Brain microvascular endothelial cell (primary cell): Measurements from ENCODE around the gene ANO9.

Source experiments
- DNase-seq: peaks from one replicate; pipeline ENCODE4 v3.0.0-alpha.2; 2020
- H3K27ac ChIP-seq: fragments of 250-450 bp; sonication (Bioruptor Pico); 2 replicates; pipeline ENCODE4 v1.5.1; 2020; ENCODE audit warnings: mild to moderate bottlenecking, moderate library complexity
- H3K27me3 ChIP-seq: fragments of 250-450 bp; sonication (Bioruptor Pico); replicated peaks from 2 replicates; pipeline ENCODE4 v1.5.1; 2020; ENCODE audit warnings: mild to moderate bottlenecking
- H3K36me3 ChIP-seq: fragments of 250-450 bp; sonication (Bioruptor Pico); replicated peaks from 2 replicates; pipeline ENCODE4 v1.5.1; 2020; ENCODE audit warnings: mild to moderate bottlenecking
- H3K4me3 ChIP-seq: 2 replicates; pipeline ENCODE4 v1.5.1; 2011; ENCODE audit warnings: low read depth, mild to moderate bottlenecking, control low read depth, low read length, moderate library complexity
- in situ Hi-C: cut with HindIII; loops from 2 replicates; pipeline ENCODE4 v1.10.0; 2017; ENCODE audit warnings: low sequenced_read_pairs, low pct_ligation_motif_present
- TF ChIP-seq, protein P1 (sequence below): IDR thresholded peaks from 2 replicates; pipeline ENCODE4 v1.5.1; 2011; ENCODE audit warnings: low read depth, mild to moderate bottlenecking, moderate library complexity, low read length, control low read depth, inconsistent platforms; ENCODE audit errors: missing control alignments

Gene ANO9

DNA sequence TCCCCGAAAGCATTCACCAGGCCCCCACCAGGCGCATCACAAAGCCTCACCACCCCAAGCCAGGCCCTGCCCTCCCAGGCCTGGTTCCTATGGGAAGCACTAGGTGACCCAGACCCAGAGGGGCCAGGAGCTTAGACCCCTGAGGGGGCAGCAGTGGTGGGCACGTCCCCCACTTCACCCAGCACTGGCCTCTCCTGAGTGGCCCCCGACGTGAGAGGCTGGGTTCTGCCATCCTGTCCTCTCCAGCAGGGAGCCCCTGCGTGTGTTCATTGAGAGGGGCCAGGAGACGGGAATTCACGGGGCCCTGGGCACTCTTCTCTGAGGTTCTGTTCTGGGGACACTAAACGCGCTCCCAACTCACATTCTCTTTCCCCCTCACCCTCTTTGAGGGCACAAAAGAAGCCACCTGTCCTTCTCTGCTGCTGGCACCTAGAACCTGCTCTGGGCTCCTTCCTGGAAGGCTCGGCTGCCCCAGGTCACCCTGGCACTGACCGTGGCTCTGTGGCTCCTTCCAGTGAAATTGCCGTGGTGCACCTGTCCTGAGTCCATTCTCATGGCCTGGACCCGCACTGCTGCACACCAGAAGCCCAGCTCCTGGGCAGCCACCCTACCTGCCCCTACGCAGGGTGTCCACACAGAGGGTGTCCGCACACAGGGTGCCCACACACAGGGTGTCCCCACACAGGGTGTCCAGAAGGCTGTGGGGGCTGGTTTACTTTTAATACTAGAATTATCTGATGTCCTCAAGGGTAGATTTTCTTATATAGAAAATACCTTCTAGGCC is 20.5 kb upstream of the ANO9 start:
- DNase-seq = no peak
- TF ChIP-seq, protein P1, sequence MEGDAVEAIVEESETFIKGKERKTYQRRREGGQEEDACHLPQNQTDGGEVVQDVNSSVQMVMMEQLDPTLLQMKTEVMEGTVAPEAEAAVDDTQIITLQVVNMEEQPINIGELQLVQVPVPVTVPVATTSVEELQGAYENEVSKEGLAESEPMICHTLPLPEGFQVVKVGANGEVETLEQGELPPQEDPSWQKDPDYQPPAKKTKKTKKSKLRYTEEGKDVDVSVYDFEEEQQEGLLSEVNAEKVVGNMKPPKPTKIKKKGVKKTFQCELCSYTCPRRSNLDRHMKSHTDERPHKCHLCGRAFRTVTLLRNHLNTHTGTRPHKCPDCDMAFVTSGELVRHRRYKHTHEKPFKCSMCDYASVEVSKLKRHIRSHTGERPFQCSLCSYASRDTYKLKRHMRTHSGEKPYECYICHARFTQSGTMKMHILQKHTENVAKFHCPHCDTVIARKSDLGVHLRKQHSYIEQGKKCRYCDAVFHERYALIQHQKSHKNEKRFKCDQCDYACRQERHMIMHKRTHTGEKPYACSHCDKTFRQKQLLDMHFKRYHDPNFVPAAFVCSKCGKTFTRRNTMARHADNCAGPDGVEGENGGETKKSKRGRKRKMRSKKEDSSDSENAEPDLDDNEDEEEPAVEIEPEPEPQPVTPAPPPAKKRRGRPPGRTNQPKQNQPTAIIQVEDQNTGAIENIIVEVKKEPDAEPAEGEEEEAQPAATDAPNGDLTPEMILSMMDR = no peak
- H3K27ac ChIP-seq = no peak overlapping the region
- H3K4me3 ChIP-seq = no peak overlapping the region
- in situ Hi-C loops = no loop called here
- peaks cover 12% of the 10 kb centered on the region for H3K36me3 ChIP-seq
- H3K27me3 ChIP-seq = no peaks in the 10 kb centered on the region

DNA sequence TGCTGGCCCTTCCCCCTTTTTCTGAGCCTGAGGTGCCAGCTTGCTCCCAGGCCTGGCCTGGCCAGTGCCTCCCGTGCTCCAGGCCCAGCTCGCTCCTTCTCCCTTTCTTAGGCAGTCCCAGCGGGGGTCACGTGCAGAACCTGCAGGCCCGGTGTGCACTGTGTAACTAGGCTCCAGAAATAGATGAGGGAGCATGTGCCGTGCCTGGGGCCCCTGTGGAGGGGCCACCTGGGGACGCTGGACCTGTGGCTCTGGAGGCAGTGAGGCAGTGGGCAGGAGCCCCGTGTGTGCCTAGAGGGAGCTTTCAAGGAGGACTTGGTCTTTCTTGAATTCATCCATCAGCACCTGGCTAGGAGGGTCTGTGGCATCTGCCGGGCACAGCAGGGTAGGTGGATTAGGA is 19.8 kb upstream of the ANO9 start:
- H3K27me3 ChIP-seq = no peaks in the 10 kb centered on the region
- H3K27ac ChIP-seq = no peak overlapping the region
- in situ Hi-C loops = no loop called here
- no peak for DNase-seq
- no peak overlapping the region for H3K4me3 ChIP-seq
- TF ChIP-seq, protein P1 = no peak
- peaks cover 12% of the 10 kb centered on the region for H3K36me3 ChIP-seq

DNA sequence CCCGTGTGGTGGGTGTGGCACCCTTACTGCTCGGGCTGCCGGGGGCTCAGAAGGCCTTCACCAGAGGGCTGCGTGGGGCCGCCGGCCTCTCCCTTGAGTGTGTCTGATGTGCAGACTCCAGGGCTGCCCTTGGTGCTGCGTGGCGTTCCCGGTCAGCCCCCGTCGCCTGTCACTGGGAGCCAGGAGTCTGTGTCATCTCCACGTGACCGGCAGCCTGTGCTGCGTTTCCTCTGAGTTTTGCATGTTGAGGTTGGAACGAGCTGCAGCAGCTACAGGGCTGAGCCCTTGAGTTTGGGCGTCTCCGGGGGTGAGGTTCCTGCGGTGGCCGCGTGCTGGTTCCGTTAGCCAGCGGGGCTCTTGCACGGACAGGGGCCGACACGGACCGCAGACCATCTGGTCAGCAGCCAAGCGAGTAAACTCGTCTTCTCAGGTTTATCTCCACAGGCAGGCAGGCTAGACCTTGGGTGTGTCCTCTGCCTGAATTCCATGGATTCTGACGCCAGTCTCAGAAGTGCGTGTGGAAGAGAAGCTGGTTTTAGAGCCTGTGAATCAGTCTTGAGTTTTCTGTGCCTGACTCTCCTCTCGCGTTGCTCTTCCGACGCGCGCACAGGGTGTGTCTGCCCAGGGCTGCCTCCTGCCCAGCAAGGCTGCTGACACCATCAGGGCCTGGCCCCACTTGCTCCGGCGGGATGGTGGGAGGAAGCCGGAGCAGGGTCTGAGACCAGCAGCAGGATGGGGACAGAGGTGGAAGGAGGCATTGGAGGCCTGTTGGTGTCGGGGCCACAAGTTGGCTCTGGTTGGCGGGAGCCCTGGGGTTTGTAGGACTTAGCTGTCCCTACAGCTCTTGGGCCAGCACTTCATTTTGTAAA is 18.8 kb upstream of the ANO9 start:
- Histone ChIP-seq H3K4me3 (no peak overlapping the region), H3K27me3 (no peaks in the 10 kb centered on the region), H3K36me3 (peaks cover 12% of the 10 kb centered on the region), H3K27ac (no peak overlapping the region)
- no peak for DNase-seq
- TF ChIP-seq, protein P1 = no peak
- in situ Hi-C loops = no loop called here

DNA sequence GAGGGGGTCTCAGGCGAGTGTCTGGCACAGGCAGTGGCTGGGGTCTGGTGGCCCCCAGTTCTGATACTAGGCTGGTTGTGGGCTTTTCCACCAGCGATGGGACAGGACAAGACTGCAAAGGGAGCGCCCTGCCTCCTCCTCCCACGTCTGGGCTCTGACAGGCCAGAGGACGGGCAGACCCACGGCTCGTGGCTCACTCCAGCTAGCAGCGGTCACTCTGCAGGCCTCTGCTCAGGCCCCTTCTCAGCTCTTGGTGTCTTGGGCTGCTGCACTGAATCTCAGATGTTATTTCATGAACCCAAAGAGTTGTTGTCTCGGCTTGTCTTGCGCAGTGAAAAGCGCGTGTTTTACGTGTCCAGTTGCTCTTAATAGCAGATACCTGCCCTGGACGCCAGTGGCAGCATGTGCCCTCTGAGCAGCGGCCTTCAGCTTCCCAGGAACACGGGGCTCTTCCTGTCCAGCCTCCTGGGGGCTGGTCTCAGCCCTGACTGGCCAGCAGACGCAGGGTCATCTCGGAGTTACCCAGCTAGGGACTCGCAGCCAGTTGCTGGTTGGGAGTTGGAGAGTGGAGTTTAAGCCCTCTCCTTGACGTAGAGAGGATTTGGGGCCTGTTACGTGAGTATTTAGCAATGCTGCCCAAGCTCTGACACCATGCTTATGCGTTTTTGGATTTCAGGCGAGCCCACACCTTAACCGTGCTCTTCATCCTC is 17.9 kb upstream of the ANO9 start:
- no peak overlapping the region for H3K27ac ChIP-seq
- H3K27me3 ChIP-seq = no peaks in the 10 kb centered on the region
- H3K4me3 ChIP-seq = no peak overlapping the region
- TF ChIP-seq, protein P1 = no peak
- DNase-seq = no peak
- in situ Hi-C loops = no loop called here
- peaks cover 12% of the 10 kb centered on the region for H3K36me3 ChIP-seq

DNA sequence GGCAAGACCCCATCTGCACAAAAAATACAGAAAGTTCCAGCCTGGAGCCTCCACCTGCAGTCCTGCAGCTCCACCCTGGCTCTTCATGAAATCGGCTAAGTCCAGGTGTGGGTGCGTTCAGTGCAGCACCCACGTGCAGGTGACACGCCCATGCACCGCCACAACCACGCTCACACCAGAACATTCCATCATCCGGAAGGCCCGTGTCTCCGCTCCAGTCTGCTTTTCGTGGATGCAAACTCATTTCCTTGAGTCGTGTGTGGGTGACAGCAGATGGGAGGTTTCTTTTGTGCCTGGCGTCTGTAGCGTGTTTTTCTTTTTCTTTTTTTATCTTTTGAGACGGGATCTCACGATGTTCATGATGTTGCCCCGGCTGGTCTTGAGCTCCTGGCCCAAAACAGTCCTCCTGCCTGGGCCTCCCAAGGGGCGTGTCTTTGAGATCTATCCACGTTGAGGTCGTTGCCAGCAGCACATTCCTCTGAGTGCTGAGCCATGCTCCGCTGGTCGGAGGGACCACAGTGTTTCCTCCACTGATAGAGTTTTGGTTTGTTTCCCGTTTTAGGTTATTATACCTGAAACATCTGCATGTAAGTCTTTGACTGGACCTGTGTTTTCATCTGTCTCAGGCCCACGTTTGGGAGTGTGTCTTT is 15.4 kb upstream of the ANO9 start:
- Histone ChIP-seq H3K36me3 (peaks cover 18% of the 10 kb centered on the region), H3K27ac (no peak overlapping the region), H3K4me3 (no peak overlapping the region), H3K27me3 (no peaks in the 10 kb centered on the region)
- TF ChIP-seq, protein P1 = no peak
- no peak for DNase-seq
- in situ Hi-C loops = no loop called here
